Measurements from ENCODE around the gene CTIF. TPM values are rescaled to one million over a fixed set of nuclear protein-coding genes. Genes with fewer than 3 reads are reported as not detected.

Gene CTIF
- total RNA-seq, 1 donor, result 86.4 TPM

DNA sequence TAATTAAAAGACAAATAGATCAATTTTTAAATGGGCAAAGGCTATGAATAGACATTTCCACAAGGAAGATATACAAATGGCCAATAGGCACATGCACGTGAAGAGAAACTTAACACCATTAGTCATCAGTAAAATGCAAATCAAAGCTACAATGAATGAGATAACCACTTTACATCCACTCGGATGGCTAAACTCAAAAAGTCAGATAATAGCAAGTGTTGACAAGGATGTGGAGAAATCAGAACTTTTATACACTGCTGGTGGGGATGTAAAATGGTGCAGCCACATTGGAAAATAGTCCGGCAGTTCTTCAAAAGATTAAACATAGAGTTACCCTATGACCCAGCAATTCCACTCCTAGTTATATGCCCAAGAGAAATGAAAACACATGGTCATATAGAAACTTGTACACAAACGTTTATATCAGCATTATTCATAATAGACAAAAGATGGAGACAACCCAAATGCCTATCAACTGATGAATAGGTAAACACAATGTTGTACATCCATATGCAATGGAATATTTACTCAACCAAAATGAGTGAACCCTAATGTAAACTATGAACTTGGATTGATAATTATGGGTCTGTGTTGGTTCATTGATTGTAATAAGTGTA, 360.8 kb downstream of the CTIF start:
- TF ChIP-seq, protein P1, sequence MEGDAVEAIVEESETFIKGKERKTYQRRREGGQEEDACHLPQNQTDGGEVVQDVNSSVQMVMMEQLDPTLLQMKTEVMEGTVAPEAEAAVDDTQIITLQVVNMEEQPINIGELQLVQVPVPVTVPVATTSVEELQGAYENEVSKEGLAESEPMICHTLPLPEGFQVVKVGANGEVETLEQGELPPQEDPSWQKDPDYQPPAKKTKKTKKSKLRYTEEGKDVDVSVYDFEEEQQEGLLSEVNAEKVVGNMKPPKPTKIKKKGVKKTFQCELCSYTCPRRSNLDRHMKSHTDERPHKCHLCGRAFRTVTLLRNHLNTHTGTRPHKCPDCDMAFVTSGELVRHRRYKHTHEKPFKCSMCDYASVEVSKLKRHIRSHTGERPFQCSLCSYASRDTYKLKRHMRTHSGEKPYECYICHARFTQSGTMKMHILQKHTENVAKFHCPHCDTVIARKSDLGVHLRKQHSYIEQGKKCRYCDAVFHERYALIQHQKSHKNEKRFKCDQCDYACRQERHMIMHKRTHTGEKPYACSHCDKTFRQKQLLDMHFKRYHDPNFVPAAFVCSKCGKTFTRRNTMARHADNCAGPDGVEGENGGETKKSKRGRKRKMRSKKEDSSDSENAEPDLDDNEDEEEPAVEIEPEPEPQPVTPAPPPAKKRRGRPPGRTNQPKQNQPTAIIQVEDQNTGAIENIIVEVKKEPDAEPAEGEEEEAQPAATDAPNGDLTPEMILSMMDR (IDR thresholded peaks at IDR 0.05; ENCODE audit: insufficient read depth, low read depth, low read length), result no peak
- no peak overlapping the region for H3K4me3 ChIP-seq (ENCODE audit: low read depth, low read length)
- DNase-seq (ENCODE audit: low read depth), result no peak

DNA sequence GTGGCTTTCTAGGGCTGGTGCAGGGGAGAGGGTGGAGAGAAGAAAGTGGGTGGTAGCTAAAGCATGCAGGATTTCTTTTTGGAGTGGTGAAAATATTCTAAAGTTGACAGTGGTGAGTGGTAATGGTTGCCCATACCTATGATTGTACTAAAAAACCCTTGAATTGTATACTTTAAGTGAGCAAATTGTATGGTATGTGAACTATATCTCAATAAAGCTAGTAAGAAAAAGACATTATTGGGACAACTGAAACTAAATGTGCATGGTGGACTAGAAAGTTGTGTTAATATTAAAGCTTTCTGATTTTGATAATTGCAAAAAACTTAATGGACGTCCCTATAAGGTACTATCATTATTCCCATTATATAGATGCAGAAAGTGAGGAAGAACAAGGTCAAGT, 361.6 kb downstream of the CTIF start:
- DNase-seq (ENCODE audit: low read depth), result no peak
- no peak overlapping the region for H3K4me3 ChIP-seq (ENCODE audit: low read depth, low read length)
- TF ChIP-seq, protein P1 (IDR thresholded peaks at IDR 0.05; ENCODE audit: insufficient read depth, low read depth, low read length), result no peak

DNA sequence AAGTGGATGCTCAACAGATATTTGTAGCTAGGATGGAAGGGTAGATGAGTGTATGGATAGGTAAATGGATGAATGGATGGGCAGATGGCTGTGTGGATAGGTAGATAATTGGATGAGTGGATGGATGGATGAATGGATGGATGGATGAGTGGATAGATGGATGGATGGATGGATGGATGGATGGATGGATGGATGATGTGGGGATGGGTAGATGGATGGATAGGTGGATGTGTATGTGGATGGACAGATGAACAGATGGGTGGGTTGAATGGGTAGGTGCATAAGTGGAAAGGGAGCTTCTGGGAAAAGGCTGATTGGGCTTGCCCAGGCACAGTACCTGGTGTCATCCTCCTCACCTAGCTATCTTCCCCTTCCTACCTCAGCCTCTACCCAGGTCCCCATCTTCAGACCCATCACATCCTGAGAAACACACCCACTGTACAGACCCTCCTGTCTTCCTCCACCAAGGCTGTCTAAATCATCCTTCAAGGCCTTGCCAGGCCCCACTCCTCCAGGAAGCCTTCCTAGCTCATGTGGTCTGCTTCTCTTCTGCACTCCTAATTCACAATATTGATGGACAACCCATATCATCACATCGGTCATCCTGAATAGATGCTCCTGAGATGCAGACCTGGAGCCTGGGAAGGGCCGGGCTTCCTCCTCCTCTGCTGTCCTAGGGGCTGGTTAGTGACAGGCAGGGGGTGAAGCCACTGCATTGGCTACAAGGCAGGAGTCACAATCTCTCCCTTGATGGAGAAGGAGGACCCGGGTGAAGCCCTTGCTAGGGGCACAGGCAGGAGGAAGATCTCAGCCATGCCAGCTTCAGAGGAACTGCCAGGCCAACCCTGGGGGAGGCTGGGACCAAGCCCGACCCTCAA, 362.6 kb downstream of the CTIF start:
- H3K4me3 ChIP-seq (ENCODE audit: low read depth, low read length), result no peak overlapping the region
- TF ChIP-seq, protein P1 (IDR thresholded peaks at IDR 0.05; ENCODE audit: insufficient read depth, low read depth, low read length), result no peak
- DNase-seq (ENCODE audit: low read depth), result no peak

DNA sequence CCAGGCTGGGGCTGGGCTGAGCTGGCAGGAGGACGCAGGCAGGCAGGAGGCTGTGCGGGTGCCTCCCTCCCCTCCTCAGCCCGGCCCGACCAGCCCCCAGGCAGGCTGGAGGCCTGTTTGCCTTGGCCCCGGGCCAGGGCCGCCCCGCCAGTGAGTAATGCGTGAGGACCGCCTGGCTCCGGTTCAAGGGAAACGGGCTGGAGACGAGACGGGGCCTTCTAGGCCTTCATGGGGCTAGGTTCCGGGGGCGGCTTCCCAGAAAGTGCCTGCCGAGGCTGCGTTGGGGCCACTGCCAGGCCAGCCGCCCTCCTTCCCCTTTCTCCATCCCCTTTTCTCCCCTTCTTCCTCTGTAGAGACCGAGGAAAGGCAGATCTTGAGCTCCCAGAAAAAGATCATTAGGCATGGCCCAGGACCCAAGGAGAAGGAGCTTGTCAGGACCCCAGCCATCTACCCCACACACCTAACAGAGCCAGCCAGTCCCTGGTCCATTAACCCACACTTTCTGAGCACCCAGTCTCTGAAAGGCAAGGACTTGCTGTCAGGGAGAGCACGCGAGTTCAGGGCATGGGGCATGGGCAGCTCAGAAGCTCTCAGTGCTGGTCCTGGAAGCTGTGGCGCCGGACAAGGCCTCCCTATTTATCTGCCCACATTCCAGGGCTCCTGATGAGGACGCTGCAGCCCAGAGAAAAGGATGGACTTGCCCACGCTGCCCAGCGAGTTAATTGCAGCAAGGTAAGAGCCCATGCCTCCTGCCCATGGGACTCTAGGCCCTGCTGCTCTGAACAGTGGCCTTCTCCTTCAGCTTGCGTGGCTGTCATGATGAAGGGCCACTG, 363.4 kb downstream of the CTIF start:
- DNase-seq (ENCODE audit: low read depth), result peak; percentile 93
- TF ChIP-seq, protein P1 (IDR thresholded peaks at IDR 0.05; ENCODE audit: insufficient read depth, low read depth, low read length), result no peak
- H3K4me3 ChIP-seq (ENCODE audit: low read depth, low read length), result no peak overlapping the region

DNA sequence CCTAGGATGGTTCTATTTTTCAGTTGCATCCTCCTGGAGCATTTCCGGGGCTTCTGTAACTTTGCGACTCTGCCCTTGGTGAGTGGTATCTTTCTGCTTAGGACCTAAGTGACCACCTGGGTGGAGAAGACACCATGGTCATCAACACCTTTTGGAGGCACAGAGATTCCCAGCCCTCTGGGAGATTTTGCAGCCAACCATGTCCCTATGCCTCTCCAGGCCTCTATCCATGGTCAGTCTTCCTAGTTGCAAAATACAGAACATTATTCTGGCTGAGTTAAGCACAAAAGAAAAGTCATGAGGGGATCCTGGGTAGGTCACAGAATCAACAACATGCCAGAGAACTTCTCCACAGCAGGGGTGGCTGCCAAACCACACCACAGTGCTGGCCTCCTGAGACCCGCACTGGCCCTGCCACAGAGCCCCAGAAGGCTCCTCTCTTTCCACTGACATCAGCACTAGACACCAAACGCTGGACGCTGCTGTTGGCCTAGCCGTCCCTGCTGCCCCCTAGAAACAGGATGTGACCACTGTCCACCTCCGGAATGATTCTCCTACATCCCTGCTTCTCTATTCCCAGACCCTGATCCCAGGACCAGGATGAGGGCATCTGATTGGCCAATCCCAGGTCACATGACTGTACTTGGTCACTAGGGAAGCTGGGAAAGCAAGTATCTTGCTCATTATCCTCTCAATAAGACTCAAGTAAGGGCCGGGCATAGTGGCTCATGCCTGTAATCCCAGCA, 364.2 kb downstream of the CTIF start:
- TF ChIP-seq, protein P1 (IDR thresholded peaks at IDR 0.05; ENCODE audit: insufficient read depth, low read depth, low read length), result no peak
- DNase-seq (ENCODE audit: low read depth), result peak; percentile 42
- no peak overlapping the region for H3K4me3 ChIP-seq (ENCODE audit: low read depth, low read length)

DNA sequence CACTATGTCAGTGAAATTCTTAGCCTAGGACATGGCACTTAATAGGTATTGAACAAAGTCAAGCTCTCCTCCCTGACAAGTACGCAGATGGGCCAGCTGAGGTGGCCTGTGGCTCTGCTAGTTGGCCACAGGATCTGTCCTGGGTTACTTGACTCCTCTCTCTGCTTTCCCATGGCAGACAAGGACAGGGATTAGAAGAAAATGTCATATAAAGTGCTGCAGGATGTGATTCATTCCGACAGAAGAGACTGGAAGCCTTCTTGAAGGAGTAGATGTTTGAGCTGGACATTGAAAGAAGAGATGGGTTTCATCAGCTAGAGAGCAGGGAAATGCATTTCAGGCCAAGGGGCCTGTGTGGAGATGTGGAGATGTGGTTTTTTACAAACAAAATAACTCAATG, 365.3 kb downstream of the CTIF start:
- H3K4me3 ChIP-seq (ENCODE audit: low read depth, low read length), result no peak overlapping the region
- DNase-seq (ENCODE audit: low read depth), result peak; percentile 26
- TF ChIP-seq, protein P1 (IDR thresholded peaks at IDR 0.05; ENCODE audit: insufficient read depth, low read depth, low read length), result no peak

Measured in fibroblast of villous mesenchyme (primary cell).